Measurements from ENCODE around the gene DUSP19.

The DUSP19 gene

DNA sequence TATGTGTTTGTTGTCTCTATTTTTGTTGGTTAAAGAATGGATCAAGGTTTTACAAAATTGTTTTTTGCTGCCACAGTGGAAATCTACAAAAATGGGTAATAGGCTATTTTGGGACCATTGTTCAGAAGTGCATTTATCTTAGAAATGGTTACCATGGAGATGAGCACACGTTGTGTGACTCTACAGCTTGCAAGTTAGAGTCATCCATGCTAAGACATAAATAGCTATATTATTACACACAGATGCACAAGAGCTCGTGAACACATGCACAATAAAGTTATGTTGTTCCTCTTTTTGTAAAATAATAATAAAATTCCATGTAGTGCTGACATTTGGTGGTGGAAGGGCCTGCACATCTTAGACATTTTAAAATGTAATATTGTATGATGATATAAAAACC is 15.5 kb upstream of the DUSP19 start:
- no peaks in the 10 kb centered on the region for H3K36me3 ChIP-seq (ENCODE audit: insufficient read depth)
- no peak overlapping the region for H3K27ac ChIP-seq
- H4K20me1 ChIP-seq (ENCODE audit: insufficient read depth), result no peaks in the 10 kb centered on the region
- no peak overlapping the region for H3K4me3 ChIP-seq (IDR thresholded peaks at IDR 0.05; ENCODE audit: insufficient read depth, low read depth, low read length)
- H2AFZ ChIP-seq (ENCODE audit: low read depth), result no peak overlapping the region
- peaks cover 18% of the 10 kb centered on the region for H3K4me1 ChIP-seq (ENCODE audit: low read depth, poor library complexity, severe bottlenecking)
- H3K9ac ChIP-seq, result no peak overlapping the region
- H3K4me2 ChIP-seq, result no peak overlapping the region; the same call in 1 of the 2 replicates
- H3K79me2 ChIP-seq (ENCODE audit: insufficient read depth, low read depth), result no peaks in the 10 kb centered on the region
- no peak for TF ChIP-seq CTCF (conservative IDR thresholded peaks at IDR 0.05; ENCODE audit: low read depth, low read length)
- H3K27me3 ChIP-seq (ENCODE audit: insufficient read depth, low read depth), result no peaks in the 10 kb centered on the region

GRCh38 chr2:183068561-183068960 is 10.0 kb upstream of the DUSP19 start:
- TF ChIP-seq CTCF (conservative IDR thresholded peaks at IDR 0.05; ENCODE audit: low read depth, low read length), result no peak
- H3K36me3 ChIP-seq (ENCODE audit: insufficient read depth), result no peaks in the 10 kb centered on the region
- no peak overlapping the region for H2AFZ ChIP-seq (ENCODE audit: low read depth)
- H4K20me1 ChIP-seq (ENCODE audit: insufficient read depth), result no peaks in the 10 kb centered on the region
- no peak overlapping the region for H3K9ac ChIP-seq
- no peak overlapping the region for H3K4me2 ChIP-seq
- no peaks in the 10 kb centered on the region for H3K27me3 ChIP-seq (ENCODE audit: insufficient read depth, low read depth)
- no peaks in the 10 kb centered on the region for H3K4me1 ChIP-seq (ENCODE audit: low read depth, poor library complexity, severe bottlenecking)
- H3K4me3 ChIP-seq (IDR thresholded peaks at IDR 0.05; ENCODE audit: insufficient read depth, low read depth, low read length), result no peak overlapping the region
- no peaks in the 10 kb centered on the region for H3K79me2 ChIP-seq (ENCODE audit: insufficient read depth, low read depth)
- no peak overlapping the region for H3K27ac ChIP-seq

- no peaks in the 10 kb centered on the region for H3K79me2 ChIP-seq (ENCODE audit: insufficient read depth, low read depth)
- no peaks in the 10 kb centered on the region for H3K27me3 ChIP-seq (ENCODE audit: insufficient read depth, low read depth)
- no peak overlapping the region for H3K4me3 ChIP-seq (IDR thresholded peaks at IDR 0.05; ENCODE audit: insufficient read depth, low read depth, low read length)
- TF ChIP-seq CTCF (conservative IDR thresholded peaks at IDR 0.05; ENCODE audit: low read depth, low read length), result no peak
- H3K4me2 ChIP-seq, result no peak overlapping the region
- H3K9ac ChIP-seq, result no peak overlapping the region
- H3K4me1 ChIP-seq (ENCODE audit: low read depth, poor library complexity, severe bottlenecking), result no peaks in the 10 kb centered on the region
- no peak overlapping the region for H2AFZ ChIP-seq (ENCODE audit: low read depth)
- no peaks in the 10 kb centered on the region for H4K20me1 ChIP-seq (ENCODE audit: insufficient read depth)
- no peak overlapping the region for H3K27ac ChIP-seq
- no peaks in the 10 kb centered on the region for H3K36me3 ChIP-seq (ENCODE audit: insufficient read depth)
Measured at GRCh38 chr2:183069174-183069573, 9.4 kb upstream of the DUSP19 start.

GRCh38 chr2:183070942-183071844 is 7.4 kb upstream of the DUSP19 start:
- Histone ChIP-seq H4K20me1 (ENCODE audit: insufficient read depth) (no peaks in the 10 kb centered on the region), H3K4me1 (ENCODE audit: low read depth, poor library complexity, severe bottlenecking) (no peaks in the 10 kb centered on the region), H3K79me2 (ENCODE audit: insufficient read depth, low read depth) (no peaks in the 10 kb centered on the region), H3K9ac (no peak overlapping the region), H3K4me3 (IDR thresholded peaks at IDR 0.05; ENCODE audit: insufficient read depth, low read depth, low read length) (no peak overlapping the region), H3K27ac (no peak overlapping the region), H3K4me2 (no peak overlapping the region), H2AFZ (ENCODE audit: low read depth) (no peak overlapping the region), H3K36me3 (ENCODE audit: insufficient read depth) (no peaks in the 10 kb centered on the region), H3K27me3 (ENCODE audit: insufficient read depth, low read depth) (no peaks in the 10 kb centered on the region)
- TF ChIP-seq CTCF (conservative IDR thresholded peaks at IDR 0.05; ENCODE audit: low read depth, low read length), result no peak

All from KMS-11 (cell line).